ENCODE measurements around the gene OBI1. TPM values are rescaled to one million over a fixed set of nuclear protein-coding genes. Genes with fewer than 3 reads are reported as not detected.

The OBI1 gene
- total RNA-seq, 1 experiment from 2014 or later: 7.9 TPM

GRCh38 chr13:78593652-78594455, 65.1 kb downstream of the OBI1 start:
- intact Hi-C loops (cut with micrococcal nuclease): loop anchor here (10.0 kb wide), 1 partner anchor 151 kb away; no protein-coding TSS in a partner anchor
- Histone ChIP-seq H3K79me2 (ENCODE audit: low read length) (no peaks in the 10 kb centered on the region), H3K9ac (ENCODE audit: low read length) (no peak overlapping the region), H3K9me2 (replicated peaks; ENCODE audit: low read length) (no peaks in the 10 kb centered on the region), H3F3A (ENCODE audit: low read length, unreplicated experiment) (no peaks in the 10 kb centered on the region), H3K36me3 (ENCODE audit: low read depth, low read length) (no peaks in the 10 kb centered on the region), H3K9me3 (ENCODE audit: low read length) (no peaks in the 10 kb centered on the region), H3K27me3 (ENCODE audit: low read length) (peaks cover 67% of the 10 kb centered on the region), H3K4me1 (ENCODE audit: insufficient read depth, low read length) (no peaks in the 10 kb centered on the region), H4K20me1 (ENCODE audit: low read length) (no peaks in the 10 kb centered on the region), H3K4me3 (ENCODE audit: low read length) (no peak overlapping the region), H3K4me2 (ENCODE audit: low read length) (no peak overlapping the region), H2AFZ (ENCODE audit: low read length) (no peak overlapping the region), H3K27ac (ENCODE audit: low read length) (no peak overlapping the region)
- ATAC-seq (peak; percentile 48; the same call in 1 of the 2 replicates), DNase-seq (no peak)
- POLR2A ChIA-PET (ENCODE audit: unreplicated experiment): no interaction called here
- no TSS peak for BruUV-seq (replicated peaks)
- CTCF ChIA-PET: no interaction called here
- TF ChIP-seq EZH2phosphoT487 (IDR thresholded peaks at IDR 0.05; ENCODE audit: borderline replicate concordance, low read length) (no peak), CTCF (conservative IDR thresholded peaks at IDR 0.05; ENCODE audit: low read depth, low read length) (no peak), EZH2 (IDR thresholded peaks at IDR 0.05; ENCODE audit: low read length, unreplicated experiment) (no peak)

GRCh38 chr13:78593129-78593528, 65.8 kb downstream of the OBI1 start:
- H3K9me2 ChIP-seq (replicated peaks; ENCODE audit: low read length): no peaks in the 10 kb centered on the region
- TF ChIP-seq EZH2phosphoT487 (IDR thresholded peaks at IDR 0.05; ENCODE audit: borderline replicate concordance, low read length) (no peak), EZH2 (IDR thresholded peaks at IDR 0.05; ENCODE audit: low read length, unreplicated experiment) (no peak), CTCF (conservative IDR thresholded peaks at IDR 0.05; ENCODE audit: low read depth, low read length) (no peak)
- no peaks in the 10 kb centered on the region for H3K9me3 ChIP-seq (ENCODE audit: low read length)
- CTCF ChIA-PET: no interaction called here
- H3K79me2 ChIP-seq (ENCODE audit: low read length): no peaks in the 10 kb centered on the region
- DNase-seq: no peak
- no TSS peak for BruUV-seq (replicated peaks)
- no peaks in the 10 kb centered on the region for H3K4me1 ChIP-seq (ENCODE audit: insufficient read depth, low read length)
- H3K4me2 ChIP-seq (ENCODE audit: low read length): no peak overlapping the region
- H3K36me3 ChIP-seq (ENCODE audit: low read depth, low read length): no peaks in the 10 kb centered on the region
- no peaks in the 10 kb centered on the region for H3F3A ChIP-seq (ENCODE audit: low read length, unreplicated experiment)
- H2AFZ ChIP-seq (ENCODE audit: low read length): no peak overlapping the region
- no peak overlapping the region for H3K9ac ChIP-seq (ENCODE audit: low read length)
- no peaks in the 10 kb centered on the region for H4K20me1 ChIP-seq (ENCODE audit: low read length)
- POLR2A ChIA-PET (ENCODE audit: unreplicated experiment): no interaction called here
- H3K27ac ChIP-seq (ENCODE audit: low read length): no peak overlapping the region
- no peak for ATAC-seq
- peaks cover 60% of the 10 kb centered on the region for H3K27me3 ChIP-seq (ENCODE audit: low read length)
- H3K4me3 ChIP-seq (ENCODE audit: low read length): no peak overlapping the region
- intact Hi-C loops (cut with micrococcal nuclease): loop anchor here (10.0 kb wide), 1 partner anchor 152 kb away; no protein-coding TSS in a partner anchor

DNA sequence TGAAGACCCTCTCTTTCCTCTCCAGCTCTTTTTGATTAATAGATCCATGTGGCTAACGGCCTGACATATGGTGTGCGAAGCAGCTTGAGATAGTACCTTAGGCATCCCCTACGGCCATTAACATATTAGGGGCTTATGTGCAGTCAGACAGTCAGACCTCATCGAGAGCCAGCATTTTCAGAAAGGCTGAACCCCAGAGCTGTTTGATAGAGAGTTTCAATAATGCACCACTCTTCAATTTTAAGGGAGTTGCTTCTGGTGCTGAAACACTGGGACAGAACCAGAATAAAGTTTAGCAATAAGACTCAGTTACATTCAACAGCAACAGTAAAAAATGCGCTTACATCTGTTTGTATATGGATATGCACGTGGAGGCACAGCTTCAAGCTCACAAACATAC, 66.4 kb downstream of the OBI1 start:
- Histone ChIP-seq H3K4me3 (ENCODE audit: low read length) (no peak overlapping the region), H3K4me1 (ENCODE audit: insufficient read depth, low read length) (no peaks in the 10 kb centered on the region), H3F3A (ENCODE audit: low read length, unreplicated experiment) (no peaks in the 10 kb centered on the region), H3K27ac (ENCODE audit: low read length) (no peak overlapping the region), H4K20me1 (ENCODE audit: low read length) (no peaks in the 10 kb centered on the region), H3K4me2 (ENCODE audit: low read length) (no peak overlapping the region), H3K9ac (ENCODE audit: low read length) (no peak overlapping the region), H3K9me2 (replicated peaks; ENCODE audit: low read length) (no peaks in the 10 kb centered on the region), H3K36me3 (ENCODE audit: low read depth, low read length) (no peaks in the 10 kb centered on the region), H3K9me3 (ENCODE audit: low read length) (no peaks in the 10 kb centered on the region), H3K27me3 (ENCODE audit: low read length) (peaks cover 55% of the 10 kb centered on the region), H3K79me2 (ENCODE audit: low read length) (no peaks in the 10 kb centered on the region), H2AFZ (ENCODE audit: low read length) (no peak overlapping the region)
- TF ChIP-seq EZH2phosphoT487 (IDR thresholded peaks at IDR 0.05; ENCODE audit: borderline replicate concordance, low read length) (no peak), EZH2 (IDR thresholded peaks at IDR 0.05; ENCODE audit: low read length, unreplicated experiment) (no peak), CTCF (conservative IDR thresholded peaks at IDR 0.05; ENCODE audit: low read depth, low read length) (no peak)
- CTCF ChIA-PET: no interaction called here
- ATAC-seq (no peak), DNase-seq (no peak)
- POLR2A ChIA-PET (ENCODE audit: unreplicated experiment): no interaction called here
- BruUV-seq (replicated peaks): no TSS peak
- intact Hi-C loops (cut with micrococcal nuclease): loop anchor here (10.0 kb wide), 1 partner anchor 152 kb away; no protein-coding TSS in a partner anchor

All from PC-3 (cell line).